Ramos (cell line): ENCODE data around the gene MYL6.
"Not testable (repeated sequence)": the region's sequence is repeated elsewhere in the genome, so short reads cannot be mapped to it uniquely, and the experiment has no call there.

Experiments
- in situ Hi-C: fragments of 300-500 bp; cut with MboI; formaldehyde crosslinking; loops from one replicate; pipeline ENCODE4 v1.14.3; 2022; ENCODE audit warnings: low sequenced_read_pairs; ENCODE audit not compliant: unreplicated experiment

MYL6 gene

DNA sequence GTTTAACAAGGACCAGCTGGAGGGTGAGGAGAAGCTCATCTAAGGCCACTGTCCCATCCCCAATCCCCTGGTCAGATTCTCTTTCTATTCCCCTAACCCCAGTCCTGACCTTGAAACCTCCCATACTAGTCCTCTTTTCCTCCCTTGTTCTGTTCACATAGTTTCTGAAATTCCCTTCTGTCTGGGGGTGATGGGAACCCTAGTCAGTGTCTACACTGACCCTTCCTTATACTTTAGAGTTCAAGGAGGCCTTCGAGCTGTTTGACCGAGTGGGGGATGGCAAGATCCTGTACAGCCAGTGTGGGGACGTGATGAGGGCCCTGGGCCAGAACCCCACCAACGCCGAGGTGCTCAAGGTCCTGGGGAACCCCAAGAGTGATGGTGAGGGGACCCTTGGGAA lies 3.3 kb upstream of the MYL6 start:
- in situ Hi-C loops, result no loop called here

DNA sequence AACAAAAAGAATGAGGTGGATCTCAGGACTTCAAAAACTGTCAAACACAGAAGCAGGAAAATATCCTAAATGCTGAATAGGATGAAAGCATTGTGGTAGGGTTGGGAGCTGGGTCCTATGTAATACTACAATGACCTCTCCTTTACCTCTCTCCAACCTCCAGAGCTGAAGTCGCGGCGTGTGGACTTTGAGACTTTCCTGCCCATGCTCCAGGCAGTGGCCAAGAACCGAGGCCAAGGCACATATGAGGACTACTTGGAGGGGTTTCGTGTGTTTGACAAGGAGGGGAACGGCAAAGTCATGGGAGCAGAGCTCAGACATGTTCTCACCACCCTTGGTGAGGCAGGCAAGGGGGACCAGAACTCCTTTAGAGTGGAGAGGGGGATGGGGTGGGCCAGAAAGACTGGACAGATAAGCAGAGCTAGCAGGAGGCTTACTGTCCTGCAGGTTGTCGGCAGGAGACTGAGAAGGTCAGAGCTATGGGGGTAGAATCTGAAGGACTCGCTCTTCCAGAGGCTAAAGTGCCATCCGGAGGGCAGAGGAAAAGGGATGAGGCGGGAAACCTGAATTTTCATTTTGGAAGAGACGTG lies 2.8 kb upstream of the MYL6 start:
- in situ Hi-C loops, result no loop called here

DNA sequence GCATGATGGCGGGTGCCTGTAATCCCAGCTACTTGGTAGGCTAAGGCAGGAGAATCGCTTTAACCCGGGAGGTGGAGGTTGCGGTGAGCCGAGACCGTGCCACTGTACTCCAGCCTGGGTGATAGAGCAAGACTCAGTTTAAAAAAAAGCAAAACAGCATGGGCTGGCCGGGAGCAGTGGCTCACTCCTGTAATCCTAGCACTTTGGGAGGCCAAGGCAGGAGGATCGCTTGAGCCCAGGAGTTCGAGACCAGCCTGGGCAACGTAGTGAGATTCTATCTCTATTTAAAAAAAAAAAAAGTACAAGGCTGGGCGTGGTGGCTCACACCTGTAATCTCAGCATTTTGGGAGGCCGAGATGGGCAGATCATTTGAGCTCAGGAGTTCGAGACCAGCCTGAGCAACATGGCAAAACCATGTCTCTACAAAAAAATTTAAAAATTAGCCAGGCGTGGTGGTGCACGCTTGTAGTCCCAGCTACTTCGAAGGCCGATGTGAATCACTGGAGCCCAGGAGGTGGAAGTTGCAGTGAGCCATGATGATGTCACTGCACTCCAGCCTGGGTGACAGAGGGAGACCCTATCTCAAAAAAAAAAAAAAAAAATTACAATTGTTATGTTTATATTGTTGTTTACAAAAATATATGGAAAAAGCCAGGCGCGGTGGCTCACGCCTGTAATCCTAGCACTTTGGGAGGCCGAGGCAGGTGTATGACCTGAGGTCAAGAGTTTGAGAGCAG lies 1.5 kb upstream of the MYL6 start:
- in situ Hi-C loops, result not testable (repeated sequence)

DNA sequence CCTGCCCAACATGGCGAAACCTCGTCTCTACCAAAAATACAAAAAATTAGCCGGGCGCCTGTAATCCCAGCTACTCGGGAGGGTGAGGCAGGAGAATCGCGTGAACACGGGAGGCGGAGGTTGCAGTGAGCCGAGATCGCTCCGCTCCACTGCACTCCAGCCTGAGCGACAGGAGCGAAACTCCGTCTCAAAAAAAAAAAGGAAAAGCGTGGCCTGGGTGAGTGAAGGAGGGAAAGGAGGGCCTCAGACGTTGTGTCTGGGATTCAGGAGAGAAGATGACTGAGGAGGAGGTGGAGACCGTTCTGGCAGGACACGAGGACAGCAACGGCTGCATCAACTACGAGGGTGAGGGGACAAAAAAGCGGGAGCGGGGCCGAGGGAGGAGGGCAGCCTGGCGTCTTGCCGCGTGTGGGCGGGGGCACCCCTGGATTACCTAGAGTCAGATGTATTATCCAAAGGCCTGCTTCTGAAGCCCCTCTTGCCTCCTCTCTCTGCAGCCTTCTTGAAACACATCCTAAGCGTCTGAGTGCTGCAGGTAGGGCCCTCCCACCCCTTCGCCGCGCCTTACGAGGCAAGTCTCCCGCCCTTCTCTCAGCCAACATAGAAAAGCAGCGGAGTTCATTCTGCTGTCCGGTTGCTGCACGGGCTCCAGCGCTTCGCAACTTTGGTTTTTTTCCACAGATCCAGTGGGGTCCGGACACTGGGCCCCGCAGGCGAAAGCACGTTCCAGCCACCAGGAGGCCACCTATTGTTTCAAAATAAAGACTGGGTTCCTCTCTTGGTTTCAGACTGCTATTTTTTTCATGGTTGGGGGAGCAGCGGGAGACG lies 744 bp upstream of the MYL6 start:
- in situ Hi-C loops, result no loop called here

- in situ Hi-C loops, result no loop called here
Observed at GRCh38 chr12:56158926-56159461, 835 bp downstream of the MYL6 start.

GRCh38 chr12:56159482-56160192 lies 1.5 kb downstream of the MYL6 start:
- in situ Hi-C loops, result no loop called here

DNA sequence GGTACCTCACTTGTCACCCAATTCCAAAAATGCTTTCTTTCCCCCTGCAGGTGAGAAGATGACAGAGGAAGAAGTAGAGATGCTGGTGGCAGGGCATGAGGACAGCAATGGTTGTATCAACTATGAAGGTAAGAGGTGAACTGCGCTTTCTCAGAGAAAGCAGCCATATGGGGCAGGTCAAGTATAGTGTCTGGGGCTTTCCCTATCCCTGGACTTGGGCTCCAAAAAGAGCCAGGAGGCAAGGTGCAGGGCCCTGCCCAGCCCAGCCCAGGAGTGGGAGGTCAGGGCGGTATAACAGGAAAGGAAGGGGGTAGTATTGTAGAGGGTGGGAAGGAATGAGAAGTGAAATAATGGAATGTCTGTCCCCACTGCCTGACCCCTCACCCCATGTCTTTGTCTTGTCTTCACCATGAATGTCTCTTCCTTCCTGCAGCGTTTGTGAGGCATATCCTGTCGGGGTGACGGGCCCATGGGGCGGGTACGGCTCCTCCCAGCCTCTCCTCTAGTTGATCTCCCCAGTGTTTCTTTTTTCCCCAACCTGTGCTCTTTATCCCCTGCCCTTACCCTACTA lies 2.1 kb downstream of the MYL6 start:
- in situ Hi-C loops, result no loop called here

- in situ Hi-C loops, result no loop called here
Observed at GRCh38 chr12:56160894-56161689, 2.9 kb downstream of the MYL6 start.

DNA sequence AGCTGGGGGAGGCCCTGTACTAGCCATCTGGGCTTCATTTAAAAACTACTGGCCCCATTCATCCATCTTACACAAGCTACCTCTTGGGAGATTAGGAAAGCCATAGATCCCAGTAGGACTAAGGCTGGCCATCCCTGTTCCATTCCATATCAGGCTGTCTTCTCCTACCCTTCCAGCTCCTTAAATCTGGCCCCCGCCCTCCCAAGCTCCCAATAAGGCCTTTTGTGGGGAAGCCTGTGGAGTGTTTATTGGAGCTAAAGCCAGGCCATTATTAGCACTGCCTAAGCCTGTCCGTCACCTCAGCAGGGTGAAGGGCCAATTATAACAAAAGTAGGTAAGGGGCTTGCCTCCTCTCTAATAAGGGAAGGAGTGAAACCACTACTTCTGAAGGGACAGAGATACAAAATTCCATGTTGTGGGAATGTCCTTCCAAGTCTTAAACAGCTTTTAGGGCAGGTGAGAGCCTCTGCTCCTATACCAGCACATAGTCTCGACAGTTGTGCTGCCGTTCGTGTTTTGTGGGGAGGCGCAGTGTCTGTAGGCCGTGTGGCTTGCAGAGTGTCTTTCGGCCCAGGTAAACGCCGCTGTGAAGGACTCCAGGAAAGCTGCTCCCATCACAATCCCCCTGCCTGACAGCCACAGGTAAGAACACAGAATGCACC lies 3.7 kb downstream of the MYL6 start:
- in situ Hi-C loops, result no loop called here

GRCh38 chr12:56162468-56163290 lies 4.5 kb downstream of the MYL6 start:
- in situ Hi-C loops, result no loop called here

GRCh38 chr12:56163533-56164344 lies 5.6 kb downstream of the MYL6 start:
- in situ Hi-C loops, result no loop called here

DNA sequence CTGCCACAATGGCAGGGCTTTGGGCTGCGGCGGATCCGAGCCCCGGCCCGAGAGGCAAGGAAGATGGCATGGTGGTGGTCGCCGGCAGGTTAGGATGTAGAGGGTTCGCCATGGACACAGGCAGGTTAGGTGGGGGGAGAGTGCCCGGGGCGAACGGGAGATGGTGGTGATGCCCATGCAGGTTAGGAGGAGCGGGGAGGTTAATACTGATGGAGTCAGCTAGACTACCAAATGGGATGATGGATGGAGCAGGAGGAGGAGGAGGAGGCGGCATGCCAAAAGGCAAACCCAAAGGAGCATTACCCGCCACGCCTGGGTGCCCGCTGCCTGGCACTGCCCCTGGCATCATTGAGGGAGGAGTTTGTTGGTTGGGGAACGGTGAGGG lies 6.2 kb downstream of the MYL6 start:
- in situ Hi-C loops, result no loop called here

- in situ Hi-C loops, result no loop called here
Observed at GRCh38 chr12:56165369-56165768, 7.2 kb downstream of the MYL6 start.

- in situ Hi-C loops, result no loop called here
Observed at GRCh38 chr12:56169229-56169759, 11.1 kb downstream of the MYL6 start.

DNA sequence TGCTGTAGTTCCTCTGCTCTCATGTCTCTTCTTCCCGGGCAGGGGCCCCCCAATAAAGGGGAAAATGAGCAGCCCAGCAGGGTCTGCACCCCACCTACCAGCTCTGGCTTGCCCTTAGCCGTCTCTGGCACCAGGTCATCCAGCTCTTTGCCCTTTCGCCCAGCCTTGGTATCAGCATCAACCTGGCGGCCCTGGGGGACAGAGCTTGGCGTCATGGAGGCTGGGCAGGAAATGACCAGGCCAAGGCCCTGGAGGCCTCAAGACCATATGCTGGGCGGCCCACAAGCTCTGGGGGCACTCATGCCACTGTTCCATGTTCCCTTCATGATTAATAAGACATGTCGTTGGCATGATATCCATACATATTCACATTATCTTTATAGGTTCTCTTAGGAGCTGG lies 14.7 kb downstream of the MYL6 start:
- in situ Hi-C loops, result no loop called here

DNA sequence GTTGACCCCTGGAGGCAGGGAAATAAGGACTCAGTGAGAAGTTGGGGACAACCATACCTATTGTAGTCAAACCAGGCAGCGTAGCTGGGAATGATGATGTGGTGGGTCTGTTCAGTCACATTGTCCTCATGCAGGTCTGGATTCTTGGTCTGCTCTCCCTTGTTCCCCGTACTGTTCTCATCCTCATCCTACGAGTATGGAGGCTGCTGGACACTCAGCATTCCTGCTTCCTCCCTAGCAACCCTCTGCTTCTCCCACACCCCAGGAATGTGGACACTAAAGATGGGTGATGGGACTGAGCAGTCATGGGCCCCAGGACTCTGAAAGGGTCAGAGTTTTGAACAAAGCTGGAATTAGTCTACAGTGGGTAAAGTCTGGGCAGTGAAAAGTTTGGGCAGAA lies 20.2 kb downstream of the MYL6 start:
- in situ Hi-C loops, result no loop called here

DNA sequence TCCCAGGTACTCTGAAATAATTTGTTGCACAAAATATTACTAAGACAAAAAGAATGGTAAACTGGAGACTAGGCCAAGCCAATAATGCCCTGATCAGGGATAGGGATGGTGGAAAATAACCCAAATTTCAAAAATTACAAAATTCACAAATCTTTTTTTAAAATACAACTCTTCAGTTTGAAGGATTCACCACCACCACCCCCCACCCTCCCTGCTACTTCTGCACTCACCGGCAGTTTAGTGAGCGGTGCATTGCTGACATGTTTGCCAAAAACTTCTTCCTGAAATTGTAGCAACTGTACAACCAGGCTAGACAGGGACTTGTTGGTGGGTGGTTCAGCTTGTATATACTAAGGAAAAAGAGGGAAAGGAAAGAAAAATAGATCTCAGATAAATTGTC lies 28.8 kb downstream of the MYL6 start:
- in situ Hi-C loops, result loop anchor here (5.0 kb wide), 1 partner anchor 60 kb away; the partner anchor contains the start of gene ESYT1
